ENCODE results near the gene CDHR5. TPM values are rescaled to one million over a fixed set of nuclear protein-coding genes. Genes with fewer than 3 reads are reported as not detected.
"Not testable (repeated sequence)": the region's sequence is repeated elsewhere in the genome, so short reads cannot be mapped to it uniquely, and the experiment has no call there.

Gene CDHR5
- total RNA-seq, 2 donors from 2014 or later: 0.10 TPM; not detected in 1

- DNase-seq (ENCODE audit: low spot score); intact Hi-C loops (cut with DNase I): not testable (repeated sequence)
These were observed 23.0 kb upstream of the CDHR5 start for GRCh38 chr11:647672-648158.

GRCh38 chr11:646214-646613 is 21.5 kb upstream of the CDHR5 start:
- intact Hi-C loops (cut with DNase I): no loop called here
- no peak for DNase-seq (ENCODE audit: low spot score)

- peak; percentile 56 for DNase-seq (ENCODE audit: low spot score)
- intact Hi-C loops (cut with DNase I): no loop called here
These were observed 20.8 kb upstream of the CDHR5 start for GRCh38 chr11:645536-645935.

GRCh38 chr11:643849-644738 is 19.3 kb upstream of the CDHR5 start:
- no peak for DNase-seq (ENCODE audit: low spot score)
- intact Hi-C loops (cut with DNase I): no loop called here

GRCh38 chr11:643366-643765 is 18.6 kb upstream of the CDHR5 start:
- DNase-seq (ENCODE audit: low spot score): no peak
- intact Hi-C loops (cut with DNase I): no loop called here

- no peak for DNase-seq (ENCODE audit: low spot score)
- intact Hi-C loops (cut with DNase I): no loop called here
These were observed 17.1 kb upstream of the CDHR5 start for GRCh38 chr11:641806-642370.

GRCh38 chr11:640021-640706 is 15.4 kb upstream of the CDHR5 start:
- intact Hi-C loops (cut with DNase I): no loop called here
- DNase-seq (ENCODE audit: low spot score): peak; percentile 86

GRCh38 chr11:639332-639955 is 14.7 kb upstream of the CDHR5 start:
- intact Hi-C loops (cut with DNase I): no loop called here
- DNase-seq (ENCODE audit: low spot score): peak; percentile 72

GRCh38 chr11:638631-639331 is 14.0 kb upstream of the CDHR5 start:
- DNase-seq (ENCODE audit: low spot score): no peak
- intact Hi-C loops (cut with DNase I): no loop called here

- intact Hi-C loops (cut with DNase I): no loop called here
- DNase-seq (ENCODE audit: low spot score): peak; percentile 77
These were observed 13.1 kb upstream of the CDHR5 start for GRCh38 chr11:637593-638521.

- intact Hi-C loops (cut with DNase I): no loop called here
- DNase-seq (ENCODE audit: low spot score): peak; percentile 71
These were observed 12.5 kb upstream of the CDHR5 start for GRCh38 chr11:637333-637592.

GRCh38 chr11:636511-637332 is 12.0 kb upstream of the CDHR5 start, which contains the start of gene DRD4:
Gene DRD4, plus strand, starts transcription at chr11:637269. Its CDS starts 36 bp downstream, at chr11:637305.
- intact Hi-C loops (cut with DNase I): no loop called here
- DNase-seq (ENCODE audit: low spot score): peak; percentile 81

- peak; percentile 68 for DNase-seq (ENCODE audit: low spot score)
- intact Hi-C loops (cut with DNase I): no loop called here
These were observed 11.3 kb upstream of the CDHR5 start for GRCh38 chr11:635945-636510.

GRCh38 chr11:630871-631270 is 6.1 kb upstream of the CDHR5 start:
- intact Hi-C loops (cut with DNase I): no loop called here
- DNase-seq (ENCODE audit: low spot score): no peak

GRCh38 chr11:629237-629583 is 4.5 kb upstream of the CDHR5 start:
- intact Hi-C loops (cut with DNase I): no loop called here
- no peak for DNase-seq (ENCODE audit: low spot score)

- intact Hi-C loops (cut with DNase I): no loop called here
- DNase-seq (ENCODE audit: low spot score): no peak
These were observed 3.3 kb upstream of the CDHR5 start for GRCh38 chr11:628056-628455.

- intact Hi-C loops (cut with DNase I): no loop called here
- DNase-seq (ENCODE audit: low spot score): no peak
These were observed 2.5 kb upstream of the CDHR5 start for GRCh38 chr11:627308-627576.

Measured in posterior vena cava (tissue), 2 donors.